NCI-H526 (cell line): ENCODE results near the gene BLOC1S5.
"Not testable (repeated sequence)": the region's sequence is repeated elsewhere in the genome, so short reads cannot be mapped to it uniquely, and the experiment has no call there.

ENCODE experiments used
- DNase-seq, 2 experiments: peaks; one replicate each; lab custom pipeline; 2025; lab: John Stamatoyannopoulos, UW

BLOC1S5 gene

GRCh38 chr6:8043221-8043620, 21.0 kb downstream of the BLOC1S5 start:
- DNase-seq: no peak

DNA sequence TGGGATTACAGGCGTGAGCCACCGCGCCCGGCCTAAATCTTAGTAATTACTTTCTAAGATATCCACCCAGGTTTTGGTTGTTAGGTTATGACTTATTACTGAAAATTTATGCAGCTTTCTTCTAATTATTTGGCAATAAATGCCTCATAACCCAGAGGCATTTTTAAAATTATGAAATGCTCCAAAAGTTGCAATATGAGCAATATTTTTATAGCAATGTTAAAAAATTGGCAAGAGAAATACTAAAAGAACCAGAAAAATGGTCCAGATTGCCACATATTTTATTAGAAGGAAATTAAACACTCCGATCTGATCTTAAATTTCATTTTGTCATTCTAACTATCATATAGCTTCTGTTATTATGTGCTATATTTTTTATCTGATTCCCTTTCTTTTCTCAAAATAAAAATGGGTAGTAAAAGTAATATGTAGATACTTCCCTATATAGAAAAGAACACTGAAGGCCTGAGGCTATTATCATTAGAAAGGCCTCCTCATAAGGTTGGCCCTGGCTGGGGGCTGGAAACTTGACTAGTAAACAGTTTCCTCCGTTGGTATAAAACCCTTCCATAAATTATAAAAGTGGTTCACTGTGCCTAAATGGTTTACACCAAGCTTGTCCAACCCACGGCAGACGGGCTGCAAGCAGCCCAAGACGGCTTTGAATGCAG, 22.1 kb downstream of the BLOC1S5 start:
- DNase-seq: no peak

DNA sequence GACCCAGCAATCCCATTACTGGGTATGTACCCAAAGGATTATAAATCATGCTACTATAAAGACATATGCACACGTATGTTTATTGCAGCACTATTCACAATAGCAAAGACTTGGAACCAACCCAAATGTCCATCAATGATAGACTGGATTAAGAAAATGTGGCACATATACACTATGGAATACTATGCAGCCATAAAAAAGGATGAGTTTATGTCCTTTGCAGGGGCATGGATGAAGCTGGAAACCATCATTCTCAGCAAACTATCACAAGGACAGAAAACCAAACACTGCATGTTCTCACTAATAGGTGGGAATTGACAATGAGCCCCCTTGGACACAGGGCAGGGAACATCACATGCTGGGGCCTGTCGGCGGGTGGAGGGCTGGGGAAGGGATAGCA, 30.1 kb downstream of the BLOC1S5 start:
- DNase-seq: not testable (repeated sequence)

DNA sequence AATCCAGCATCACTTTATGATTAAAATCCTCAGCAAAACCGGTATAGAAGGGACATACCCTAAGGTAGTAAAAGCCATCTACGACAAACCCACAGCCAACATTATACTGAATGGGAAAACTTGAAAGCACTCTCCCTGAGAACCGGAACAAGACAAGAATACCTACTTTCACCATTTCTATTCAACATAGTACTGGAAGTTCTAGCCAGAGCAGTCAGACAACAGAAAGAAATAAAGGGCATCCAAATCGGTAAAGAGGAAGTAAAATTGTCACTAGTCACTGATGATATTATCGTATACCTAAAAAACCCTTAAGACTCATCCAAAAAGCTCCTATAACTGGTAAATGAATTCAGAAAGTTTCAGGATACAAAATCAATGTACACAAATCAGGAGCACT, 33.3 kb downstream of the BLOC1S5 start:
- no peak for DNase-seq

DNA sequence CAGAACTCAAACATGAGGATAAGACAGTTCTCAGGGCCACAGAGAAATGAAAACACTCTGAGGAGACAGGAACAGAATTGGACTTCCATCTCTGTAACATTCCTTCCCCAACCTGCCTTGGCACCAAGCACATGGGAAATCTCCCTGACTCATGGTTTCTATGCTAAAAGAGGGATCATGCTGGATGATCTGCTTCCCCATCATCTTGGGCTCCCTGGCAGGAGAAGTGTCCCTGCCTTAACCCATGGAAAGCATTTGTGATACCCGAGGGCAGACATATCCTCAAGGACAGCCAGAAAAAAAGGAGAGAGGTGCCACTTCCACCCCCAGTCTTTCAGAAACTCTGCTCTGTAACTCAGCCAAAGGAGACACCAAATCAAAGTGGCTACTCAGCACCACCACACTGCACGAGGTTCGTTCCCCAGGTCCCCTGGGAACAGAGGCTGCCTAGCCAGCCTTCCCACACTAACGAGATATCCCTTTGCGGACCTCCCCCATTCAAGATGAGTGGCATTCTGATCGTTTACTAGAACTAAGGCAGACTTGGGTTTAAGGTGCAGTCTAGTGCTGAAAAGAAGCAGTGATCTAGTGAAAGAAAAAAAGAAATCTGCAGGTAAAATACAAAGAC, 34.8 kb downstream of the BLOC1S5 start:
- peak; percentile 3 to 68 for DNase-seq

GRCh38 chr6:8027965-8028651, 36.1 kb downstream of the BLOC1S5 start:
- DNase-seq: no peak

DNA sequence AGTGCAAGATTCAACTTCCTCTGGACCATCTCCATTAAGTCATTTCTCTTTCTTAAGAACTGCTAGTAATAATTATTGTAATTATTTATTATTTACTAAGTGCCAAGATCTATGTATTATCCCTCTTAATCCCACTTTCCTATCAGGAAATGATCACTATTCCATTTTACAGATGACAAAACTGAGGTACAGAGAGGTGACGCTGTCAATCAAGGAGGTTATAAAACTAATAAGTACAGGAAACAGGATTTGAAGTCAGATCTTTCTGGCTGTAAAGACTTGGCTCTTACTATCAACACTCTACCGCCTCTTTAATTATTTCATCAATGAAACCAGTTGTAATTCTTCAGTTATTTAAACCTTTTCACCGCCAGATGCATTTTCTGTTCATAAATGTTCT, 37.4 kb downstream of the BLOC1S5 start:
- DNase-seq: no peak

GRCh38 chr6:8025191-8025590, 39.0 kb downstream of the BLOC1S5 start:
- DNase-seq: no peak

DNA sequence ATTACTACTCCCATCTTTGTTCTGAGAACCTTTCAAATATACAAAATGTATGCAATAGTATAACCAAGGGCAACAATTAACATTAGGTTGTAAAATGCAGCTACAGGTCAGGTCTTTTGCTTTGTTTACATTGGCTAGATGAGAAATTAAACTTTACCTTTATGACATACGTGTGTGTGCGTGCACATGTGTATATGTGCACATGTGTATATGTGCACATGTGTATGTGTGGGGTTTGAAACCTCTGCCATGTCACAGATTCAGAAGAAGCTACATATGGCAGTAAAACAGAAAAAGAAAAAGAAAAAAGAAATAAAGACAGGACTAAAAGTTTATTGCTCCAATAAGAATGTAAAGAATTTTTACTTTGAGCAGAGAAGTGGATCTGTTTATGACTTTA, 40.6 kb downstream of the BLOC1S5 start:
- no peak for DNase-seq

GRCh38 chr6:8020083-8020482, 44.1 kb downstream of the BLOC1S5 start:
- DNase-seq: no peak

DNA sequence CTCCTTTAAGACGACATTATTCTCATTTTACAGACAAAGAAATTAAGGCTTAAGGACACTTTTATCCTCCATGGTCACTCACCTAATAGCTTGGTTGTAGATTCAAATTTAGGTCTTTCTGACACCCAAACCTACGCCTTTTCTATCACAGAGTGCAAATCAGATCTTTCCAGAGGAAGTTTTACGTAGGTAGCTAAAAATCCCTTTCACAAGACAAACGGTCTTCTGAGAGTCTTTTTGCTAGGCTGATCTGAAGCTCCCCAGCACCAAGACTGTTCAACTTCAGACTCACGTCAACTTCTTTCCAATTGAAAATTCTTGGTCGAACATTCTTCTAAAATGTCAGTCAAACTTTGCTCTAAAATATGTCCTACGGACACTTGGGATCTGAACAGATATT, 46.5 kb downstream of the BLOC1S5 start:
- DNase-seq: no peak

DNA sequence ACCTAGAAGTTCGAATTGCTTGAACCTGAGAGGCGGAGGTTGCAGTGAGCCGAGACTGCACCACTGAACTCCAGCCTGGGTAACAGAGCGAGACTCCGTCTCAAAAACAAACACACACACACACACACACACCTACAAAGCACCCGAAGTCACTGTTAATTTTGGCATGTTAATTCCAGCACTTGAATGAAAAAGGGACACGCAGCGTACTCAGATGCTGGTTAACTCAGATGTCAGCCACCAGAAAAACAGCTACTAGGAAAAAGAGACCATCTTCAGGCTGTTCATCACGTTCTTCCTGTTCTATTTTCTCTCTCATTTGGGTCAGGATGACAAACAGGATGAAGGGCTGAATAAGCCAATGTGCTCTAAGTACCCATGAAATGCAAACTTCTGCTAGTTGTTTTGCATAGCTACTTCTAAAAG, 46.9 kb downstream of the BLOC1S5 start:
- peak; percentile 68 to 74 for DNase-seq

GRCh38 chr6:8014947-8015346, 49.2 kb downstream of the BLOC1S5 start:
- peak in 1 of 2 experiments; percentile 18 for DNase-seq

- DNase-seq: no peak
These were observed 50.4 kb downstream of the BLOC1S5 start for GRCh38 chr6:8013763-8014162.

GRCh38 chr6:8006208-8006607, 58.0 kb downstream of the BLOC1S5 start:
- peak in 1 of 2 experiments; percentile 39 for DNase-seq

DNA sequence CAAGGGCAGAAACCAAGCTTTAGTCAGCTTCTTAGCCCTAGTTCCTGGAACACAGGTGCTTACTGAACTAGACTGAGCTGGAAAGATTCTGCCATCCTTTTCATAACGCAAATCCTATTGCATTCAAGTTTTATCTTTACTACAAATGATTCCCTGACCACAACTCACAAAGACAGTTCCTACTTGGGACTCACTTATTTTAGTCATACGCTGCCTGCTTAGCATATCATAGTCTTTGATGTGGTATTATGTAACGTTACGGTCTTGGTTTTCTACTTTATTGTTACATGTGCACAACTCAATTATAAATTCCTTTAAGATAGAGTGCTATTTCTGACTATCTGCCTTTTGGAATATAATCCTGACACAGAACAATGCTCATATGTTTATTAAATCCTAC, 59.1 kb downstream of the BLOC1S5 start:
- DNase-seq: no peak

DNA sequence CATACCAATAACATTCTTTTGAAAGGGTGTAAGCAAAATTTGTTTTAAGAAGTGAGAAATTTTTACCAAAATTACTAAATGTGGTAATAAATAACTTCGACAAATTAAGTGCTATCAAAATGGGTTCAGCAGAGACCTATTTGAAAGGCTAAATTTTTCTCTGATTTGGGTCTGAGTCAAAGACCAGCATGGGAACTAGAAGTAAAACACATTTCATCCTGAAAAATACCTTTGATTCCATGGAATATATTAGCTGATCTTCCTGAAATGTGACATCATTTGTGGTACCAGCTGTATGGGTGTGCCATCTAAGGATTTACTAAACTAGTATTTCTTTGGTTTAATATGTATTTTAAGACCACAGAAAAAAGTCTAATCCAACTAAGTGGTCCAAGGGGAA, 63.6 kb downstream of the BLOC1S5 start:
- no peak for DNase-seq

GRCh38 chr6:8000188-8000596, 64.0 kb downstream of the BLOC1S5 start:
- DNase-seq: no peak

- no peak for DNase-seq
These were observed 65.0 kb downstream of the BLOC1S5 start for GRCh38 chr6:7999201-7999600.

DNA sequence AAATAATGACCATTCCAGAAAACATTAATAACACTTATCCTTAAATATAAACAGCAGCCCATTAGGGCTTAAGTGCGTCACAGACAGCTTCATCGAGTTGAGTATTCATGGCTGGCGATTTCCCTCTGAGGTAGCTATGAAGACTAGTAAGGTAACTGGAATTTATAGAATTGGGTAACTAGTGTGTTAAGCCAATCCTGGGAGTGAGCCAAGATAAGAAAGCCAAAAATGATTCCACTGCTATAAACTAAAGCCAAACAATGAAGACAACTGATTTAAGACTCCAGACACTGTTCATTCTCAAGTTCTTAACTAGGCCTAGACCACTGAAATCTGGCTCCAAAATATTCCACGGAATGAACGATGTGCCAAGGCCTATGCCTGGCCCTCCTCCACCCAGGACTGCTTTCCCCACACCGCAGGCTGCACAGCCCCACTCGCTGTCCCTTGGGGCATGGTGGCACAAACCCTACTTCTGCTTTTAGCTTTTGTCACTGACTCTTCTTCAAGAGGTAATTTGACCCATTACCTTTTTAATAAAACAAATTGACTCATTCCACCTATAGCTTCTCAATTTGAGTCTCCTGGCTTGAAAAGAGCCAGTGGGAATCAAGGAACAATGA, 66.0 kb downstream of the BLOC1S5 start:
- DNase-seq: no peak

DNA sequence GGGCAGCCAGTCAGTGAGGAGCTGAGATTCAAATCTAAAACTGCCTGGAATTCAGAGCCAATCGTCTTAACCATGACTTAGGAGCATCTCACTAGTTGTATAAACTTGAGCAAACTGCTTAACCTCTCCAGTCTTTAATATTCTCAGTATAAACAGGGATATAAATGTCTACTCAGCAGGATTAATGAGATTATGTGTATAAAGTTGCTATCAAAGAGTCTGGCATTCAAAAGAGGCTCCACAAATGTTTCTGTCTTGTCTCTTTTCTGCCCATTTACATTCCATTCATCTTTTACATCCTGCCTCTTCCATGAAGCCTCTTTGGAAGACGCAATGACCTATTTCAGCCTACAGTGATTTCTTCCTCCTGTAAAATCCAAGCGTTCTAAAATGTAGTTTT, 66.9 kb downstream of the BLOC1S5 start:
- no peak for DNase-seq

GRCh38 chr6:7996538-7997111, 67.6 kb downstream of the BLOC1S5 start:
- DNase-seq: no peak

DNA sequence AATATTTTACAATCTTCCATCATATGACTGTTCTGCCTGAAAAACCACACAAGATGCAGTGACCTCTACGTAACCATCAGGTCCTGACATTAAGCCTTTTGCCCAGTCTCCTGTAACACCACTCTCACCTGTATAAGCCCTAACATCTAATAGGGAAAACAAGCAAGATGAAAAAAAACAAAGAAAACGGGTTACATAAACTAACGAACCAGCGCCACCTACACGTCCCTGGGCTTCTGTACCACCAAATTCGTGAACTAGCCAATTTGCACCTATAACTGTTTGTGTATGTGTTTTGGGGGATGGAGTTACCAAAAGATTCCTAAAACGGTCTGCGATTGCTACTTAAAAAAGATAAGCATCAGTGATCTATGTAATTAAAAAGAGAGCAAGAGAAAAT, 70.2 kb downstream of the BLOC1S5 start:
- no peak for DNase-seq
